SIG-M5 (cell line): ENCODE measurements around the gene CCSER1.

Source experiments
- DNase-seq: peaks from one replicate; lab custom pipeline; 2025; lab: John Stamatoyannopoulos, UW

The CCSER1 gene

DNA sequence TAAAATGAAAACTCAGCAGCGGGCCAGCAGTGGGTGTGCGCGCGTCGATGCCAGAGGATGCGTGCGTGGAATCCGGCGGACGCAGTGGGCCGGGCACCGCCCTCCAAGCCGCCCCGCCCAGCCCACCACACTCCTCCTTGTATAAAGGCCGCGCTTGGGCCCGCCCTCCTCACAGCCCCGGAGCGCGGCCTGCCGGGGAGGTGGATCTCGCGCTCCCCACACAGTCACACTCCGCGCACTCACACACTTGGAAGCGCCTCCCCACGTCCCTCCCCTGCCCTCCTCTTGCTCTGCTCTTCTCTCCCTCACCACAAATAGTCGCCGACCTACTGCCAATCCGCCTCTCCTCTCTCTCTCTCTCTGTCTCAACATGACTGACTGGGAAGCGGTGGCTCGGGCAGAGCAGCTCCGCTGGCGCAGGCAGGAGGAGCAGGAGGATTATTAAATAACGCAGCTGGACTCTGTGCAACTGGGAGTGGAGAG lies at the start of gene CCSER1:
TSS of gene CCSER1 (plus strand) at position 172 of the 483 bp plus-strand sequence.
- no peak for DNase-seq

DNA sequence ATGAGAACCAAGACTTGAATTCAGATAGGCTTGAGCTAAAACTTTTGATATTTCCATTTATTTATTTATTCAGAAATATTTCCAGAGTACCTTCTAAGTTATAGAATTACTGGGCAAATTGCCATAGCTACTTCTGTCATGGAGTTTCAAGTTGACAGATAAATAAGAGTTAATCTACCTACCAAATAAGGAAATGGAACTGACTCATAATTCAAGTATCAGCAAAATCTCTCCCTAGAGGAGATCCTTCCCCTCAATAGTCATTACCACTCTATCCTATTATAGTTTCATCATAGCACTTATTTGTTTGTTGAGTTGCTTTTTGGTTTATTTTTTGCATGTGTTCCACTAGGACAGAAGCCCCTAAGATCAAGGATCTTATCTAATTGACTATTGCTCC lies 48.8 kb upstream of the CCSER1 start:
- DNase-seq: no peak

DNA sequence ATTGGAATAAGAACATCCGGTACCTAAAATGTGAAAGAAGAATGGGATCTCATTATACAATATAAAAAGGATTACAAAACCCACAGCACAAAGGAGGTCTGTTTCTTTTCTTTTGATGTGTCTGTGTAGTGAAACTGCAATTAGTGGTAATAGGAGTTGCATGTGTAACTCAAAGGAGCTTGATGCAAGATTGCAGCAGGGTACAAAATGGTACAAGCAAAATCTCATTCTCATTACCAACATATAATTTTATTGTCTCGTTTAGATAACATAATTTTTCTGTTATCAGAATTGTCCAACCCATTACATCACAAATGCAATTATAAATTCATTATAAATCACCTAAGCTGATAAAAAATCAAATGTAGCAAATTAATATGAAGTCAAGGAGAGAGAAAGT lies 47.1 kb upstream of the CCSER1 start:
- no peak for DNase-seq

DNA sequence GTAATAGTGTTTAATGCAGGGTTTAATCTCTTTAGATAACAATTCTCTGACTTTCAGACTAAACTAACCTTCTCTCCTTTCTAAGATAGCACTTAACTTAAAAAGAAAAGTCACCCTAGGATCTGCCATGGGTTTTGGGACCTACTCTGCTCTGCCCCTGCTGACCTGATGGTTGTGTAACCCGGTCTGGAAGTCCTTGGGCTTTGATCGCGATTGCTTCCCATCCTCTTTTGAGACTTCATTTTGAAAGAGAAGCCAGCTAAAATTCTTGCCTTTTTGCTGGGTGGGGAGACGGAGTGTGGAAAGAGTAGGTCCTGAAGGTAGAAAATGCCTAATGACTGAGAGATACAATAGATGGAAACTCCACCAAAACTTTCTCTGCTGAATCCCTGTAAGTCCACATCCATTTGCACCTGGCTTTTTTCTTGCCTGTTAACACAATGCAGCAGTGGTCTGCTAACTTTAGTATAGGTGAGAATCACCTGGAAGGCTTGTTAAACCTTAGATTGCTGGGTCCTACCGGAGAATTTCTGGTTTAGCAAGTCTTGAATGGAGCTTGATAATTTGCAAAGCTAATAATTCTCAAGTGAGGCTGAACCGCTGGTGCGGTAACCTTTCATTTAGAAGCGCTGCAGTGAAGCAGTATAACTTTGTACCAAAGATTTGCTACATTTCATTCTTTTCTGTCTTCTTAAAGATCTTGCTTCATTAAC lies 45.6 kb upstream of the CCSER1 start:
- no peak for DNase-seq

DNA sequence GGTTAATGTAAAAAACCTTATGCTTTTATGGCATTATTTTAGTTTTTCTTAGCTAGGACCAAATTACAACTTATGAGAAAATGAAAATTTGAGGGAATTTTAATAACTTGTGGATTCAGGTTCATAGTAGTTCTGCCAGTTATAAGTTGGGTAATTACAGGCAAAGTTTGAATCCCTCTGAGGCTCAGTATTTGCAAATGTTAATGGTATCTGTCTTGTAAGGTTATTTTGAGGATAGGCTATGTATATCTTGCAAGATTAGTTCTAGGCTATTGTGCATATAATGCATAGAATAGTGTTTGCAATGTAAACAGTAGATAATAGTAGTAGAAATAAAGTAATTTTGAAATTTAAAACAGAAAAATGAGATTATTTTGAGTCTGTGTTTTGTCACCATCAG lies 44.7 kb upstream of the CCSER1 start:
- DNase-seq: no peak

DNA sequence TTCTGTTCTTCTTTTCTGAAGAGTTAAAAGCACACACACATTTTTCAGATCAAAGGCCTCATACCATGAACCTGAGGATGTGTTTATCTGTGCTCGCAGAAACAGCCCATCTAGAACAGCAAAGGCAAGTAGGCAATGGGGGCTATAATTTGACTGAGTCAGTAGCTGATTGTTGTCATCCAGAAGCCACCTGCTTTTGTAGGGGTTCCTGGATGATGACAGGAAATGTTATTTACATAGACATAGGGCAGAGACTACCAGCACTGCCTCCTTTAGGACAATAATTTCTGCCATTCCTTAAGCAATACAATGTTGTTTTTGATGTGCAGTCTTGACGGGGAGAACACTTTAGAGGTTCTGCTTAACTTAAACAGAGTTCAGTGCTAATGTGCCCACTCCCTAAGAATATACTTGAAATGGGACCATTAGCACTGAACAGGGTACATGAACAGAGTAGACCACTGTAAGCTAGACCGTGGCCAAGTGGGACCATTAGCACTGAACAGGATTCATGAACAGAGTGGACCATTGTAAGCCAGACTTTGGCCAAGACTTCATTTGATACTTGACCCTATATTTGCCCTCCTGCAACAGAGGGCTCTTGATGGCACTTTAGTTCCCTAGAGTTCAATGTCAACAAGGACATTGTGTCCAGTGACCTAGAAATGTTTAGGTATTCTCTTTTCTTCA lies 42.8 kb upstream of the CCSER1 start:
- DNase-seq: no peak

DNA sequence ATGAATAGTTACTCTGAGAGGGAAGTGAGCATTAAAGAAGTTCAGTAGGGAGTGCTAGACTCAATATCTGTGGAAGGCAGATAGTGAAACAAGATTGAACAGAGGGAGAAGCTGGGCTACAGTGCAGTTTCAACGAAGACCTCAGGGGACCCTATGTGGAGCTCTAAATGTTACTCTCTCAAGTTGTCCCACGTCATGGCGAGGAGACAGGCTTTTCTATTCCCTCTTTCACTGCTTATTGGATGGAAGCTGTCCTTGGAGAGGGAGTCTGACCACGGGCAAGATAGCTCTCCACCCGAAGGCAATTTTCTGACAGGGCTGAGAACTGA lies 42.3 kb upstream of the CCSER1 start:
- DNase-seq: no peak

DNA sequence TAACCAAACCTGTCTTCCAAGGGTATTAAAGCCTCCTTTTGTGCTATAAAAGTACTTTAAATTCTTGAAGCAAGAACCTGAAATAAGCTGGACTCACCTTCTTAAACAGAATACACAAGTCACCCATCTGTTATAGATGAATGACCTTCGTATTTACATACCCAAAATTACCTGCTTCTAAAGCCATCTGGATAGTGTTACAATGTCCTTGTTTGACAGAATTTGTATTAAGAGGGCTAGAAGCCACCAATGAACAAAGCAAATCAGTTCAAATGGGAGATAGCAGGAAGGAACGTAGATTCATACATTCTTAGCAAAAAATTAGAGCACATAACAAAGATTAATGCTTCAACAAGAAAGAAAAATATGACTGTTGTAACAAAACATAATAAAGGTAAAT lies 33.7 kb upstream of the CCSER1 start:
- DNase-seq: no peak

DNA sequence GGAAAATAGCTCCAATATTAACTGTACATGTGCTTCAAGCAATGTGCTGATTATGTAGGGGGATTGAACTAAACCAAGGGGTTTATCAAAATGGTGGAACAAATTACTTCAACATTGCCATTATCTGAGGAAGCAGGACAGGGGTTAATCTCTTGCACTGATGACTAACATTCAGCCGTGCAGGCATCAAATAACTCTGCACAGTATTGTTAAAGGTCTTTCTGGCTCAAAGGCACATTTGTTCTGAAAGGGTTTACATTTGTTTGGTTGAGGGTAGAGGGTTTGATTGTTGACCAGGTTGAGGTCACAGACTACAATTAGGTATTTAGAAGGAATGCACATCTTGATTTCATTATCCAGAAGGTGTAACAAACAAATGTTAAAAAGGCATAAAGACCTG lies 32.2 kb upstream of the CCSER1 start:
- no peak for DNase-seq

DNA sequence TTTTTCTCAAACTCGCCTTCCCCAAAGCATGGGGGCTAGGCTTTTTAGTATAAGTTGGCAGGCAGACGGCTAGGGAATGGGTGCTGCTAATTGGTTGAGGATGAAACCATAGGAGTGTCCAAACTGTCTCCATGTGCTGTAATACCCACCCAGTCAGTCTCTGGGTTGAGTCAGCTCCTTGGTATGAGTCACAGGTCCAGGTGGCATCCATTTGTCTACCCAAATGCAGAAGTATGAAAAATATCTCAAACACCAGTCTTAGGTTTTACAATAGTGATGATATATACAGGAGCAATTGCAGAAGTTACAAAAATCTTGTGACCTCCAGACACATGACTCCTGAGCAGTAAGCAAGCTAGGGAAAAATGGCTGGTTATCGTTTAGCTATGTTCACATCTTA lies 27.4 kb upstream of the CCSER1 start:
- DNase-seq: no peak

DNA sequence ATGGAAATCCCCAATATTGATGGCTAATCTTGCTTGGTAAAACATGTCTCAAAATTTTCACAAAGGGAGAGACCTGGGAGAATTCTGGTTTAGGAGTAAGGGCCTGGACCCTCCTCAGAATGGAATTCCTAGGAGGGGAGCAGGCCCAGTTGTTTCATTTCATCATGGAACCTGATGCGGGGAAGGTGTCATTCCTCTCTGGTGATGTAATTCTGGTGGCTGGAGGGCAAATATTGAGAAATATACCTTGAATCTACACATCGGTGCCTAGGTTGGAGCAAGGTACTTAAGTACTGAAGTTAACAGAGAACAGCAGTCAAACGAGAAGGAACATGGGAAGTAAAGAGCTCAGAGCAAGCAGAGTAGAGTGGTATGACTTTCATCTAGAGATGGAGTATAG lies 23.2 kb upstream of the CCSER1 start:
- no peak for DNase-seq

DNA sequence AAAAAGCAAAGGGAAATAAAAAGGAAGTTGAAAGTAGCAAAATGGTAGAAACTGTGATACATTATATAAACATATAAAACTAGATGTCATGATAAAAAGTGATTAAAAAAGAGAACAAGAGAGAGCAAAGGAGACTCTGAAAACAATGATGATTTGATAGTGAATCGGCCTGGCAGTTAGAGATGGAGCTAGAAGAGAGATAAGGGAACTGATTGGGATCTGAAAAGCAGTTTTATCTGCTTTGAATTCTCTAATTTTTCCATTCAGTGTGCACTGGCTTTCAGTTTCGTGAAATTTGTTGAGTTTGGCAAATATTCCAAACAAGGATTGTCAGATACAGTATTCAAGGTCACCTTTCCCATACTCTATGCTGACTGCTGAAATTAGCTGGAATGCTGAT lies 21.9 kb upstream of the CCSER1 start:
- no peak for DNase-seq

DNA sequence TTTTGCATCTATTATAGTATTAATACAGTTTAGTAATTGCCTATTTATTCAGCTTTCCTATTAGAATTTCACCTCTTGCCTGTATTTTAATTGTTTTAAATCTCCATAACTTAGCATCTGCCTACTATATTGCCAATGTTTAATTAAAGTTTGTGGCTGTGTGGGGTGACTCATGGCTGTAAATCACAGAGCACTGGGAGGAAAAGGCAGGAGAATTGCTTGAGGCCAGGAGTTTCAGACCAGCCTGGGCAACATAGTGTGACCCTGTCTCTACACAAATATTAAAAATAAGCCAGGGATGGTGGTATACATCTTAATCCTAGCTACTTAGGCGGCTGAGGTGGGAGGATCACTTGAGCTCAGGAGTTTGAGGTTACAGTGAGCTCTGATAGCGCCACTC lies 14.5 kb upstream of the CCSER1 start:
- no peak for DNase-seq

DNA sequence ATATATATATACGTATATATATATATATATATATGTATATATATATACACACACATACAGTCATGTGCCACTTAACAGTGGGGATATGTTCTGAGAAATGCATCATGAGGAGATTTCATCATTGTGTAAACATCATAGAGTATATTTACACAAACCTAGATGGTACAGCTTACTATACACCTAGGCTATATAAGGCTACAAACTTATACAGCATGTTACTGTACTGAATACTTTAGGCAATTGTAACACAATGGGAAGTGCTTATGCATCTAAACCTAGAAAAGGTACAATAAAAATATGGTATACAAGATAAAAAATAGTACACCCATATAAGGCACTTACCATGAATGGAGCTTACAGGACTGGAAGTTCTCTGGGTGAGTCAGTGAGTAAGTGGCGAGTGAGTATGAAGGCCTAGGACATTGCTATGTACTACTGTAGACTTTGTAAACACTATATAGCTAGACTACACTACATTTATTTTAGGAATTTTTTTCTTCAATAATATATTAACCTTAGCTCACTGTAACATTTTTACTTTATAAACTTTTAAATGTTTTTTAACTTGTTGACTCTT lies 13.2 kb upstream of the CCSER1 start:
- DNase-seq: no peak

DNA sequence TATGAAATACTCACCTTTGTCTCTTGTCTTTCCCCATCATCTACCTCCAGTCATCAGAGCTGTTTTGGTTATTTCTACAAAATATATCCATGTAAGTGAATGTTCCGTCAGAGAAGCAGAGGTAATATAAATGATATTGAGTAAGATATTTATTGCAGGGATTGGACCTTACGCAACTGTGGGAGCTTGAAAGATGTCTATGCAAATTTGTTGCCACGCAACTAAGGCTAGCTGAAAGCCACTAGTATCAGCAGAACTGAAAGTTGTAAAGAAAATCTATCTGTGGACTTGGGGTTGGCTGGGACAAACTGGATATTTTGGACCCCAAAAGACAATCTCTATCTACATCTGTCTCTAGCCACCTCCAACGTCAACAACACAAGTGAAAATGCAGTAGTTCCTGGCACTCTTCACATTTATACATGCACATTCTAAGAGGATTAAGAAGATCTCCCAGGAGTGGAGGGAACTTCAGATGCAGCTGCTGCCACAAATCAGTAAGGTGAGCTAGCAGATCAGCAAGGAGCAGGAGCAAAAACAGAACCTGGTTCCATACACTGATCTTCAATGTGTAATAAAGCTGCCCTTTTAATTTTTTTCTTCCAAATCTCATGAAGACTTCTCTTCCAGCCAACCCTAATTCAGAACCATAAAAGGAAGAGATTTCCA lies 8.5 kb upstream of the CCSER1 start:
- DNase-seq: no peak

DNA sequence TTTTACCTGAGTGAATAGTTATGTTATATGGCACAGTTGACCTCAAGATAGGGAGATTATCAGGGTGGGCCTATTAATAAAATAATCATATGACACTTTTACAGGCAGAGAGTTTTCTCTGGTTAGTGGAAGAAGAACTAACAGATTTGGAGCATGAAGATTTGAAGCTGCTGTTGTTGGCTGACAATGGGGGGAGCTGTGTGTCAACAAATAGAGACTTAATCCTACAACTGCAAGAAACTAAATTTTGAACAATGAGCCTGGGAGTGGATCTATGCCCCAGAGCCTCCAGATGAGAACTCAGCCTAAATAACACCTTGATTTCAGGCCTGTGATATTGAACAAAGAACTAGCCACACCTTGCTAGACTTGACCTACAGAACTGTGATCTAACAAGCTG lies 7.2 kb upstream of the CCSER1 start:
- no peak for DNase-seq

DNA sequence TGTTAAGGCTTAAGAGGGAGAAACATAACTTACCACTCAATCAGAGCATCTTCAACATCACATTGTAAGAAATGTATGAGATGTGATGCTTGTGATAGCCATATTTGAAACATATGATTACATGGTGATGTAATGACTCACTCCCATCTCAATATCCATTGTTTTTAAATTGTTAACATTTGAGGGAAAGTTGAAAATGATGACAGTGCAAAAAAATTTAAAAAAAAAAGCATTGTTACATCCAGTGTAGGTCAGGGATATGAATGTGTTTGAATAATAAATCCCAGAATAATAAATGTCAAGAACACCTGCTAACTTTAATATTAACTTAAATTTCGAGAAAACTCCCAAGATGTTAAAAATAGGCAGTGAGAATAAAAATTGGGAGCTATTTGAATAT lies 6.4 kb upstream of the CCSER1 start:
- no peak for DNase-seq

DNA sequence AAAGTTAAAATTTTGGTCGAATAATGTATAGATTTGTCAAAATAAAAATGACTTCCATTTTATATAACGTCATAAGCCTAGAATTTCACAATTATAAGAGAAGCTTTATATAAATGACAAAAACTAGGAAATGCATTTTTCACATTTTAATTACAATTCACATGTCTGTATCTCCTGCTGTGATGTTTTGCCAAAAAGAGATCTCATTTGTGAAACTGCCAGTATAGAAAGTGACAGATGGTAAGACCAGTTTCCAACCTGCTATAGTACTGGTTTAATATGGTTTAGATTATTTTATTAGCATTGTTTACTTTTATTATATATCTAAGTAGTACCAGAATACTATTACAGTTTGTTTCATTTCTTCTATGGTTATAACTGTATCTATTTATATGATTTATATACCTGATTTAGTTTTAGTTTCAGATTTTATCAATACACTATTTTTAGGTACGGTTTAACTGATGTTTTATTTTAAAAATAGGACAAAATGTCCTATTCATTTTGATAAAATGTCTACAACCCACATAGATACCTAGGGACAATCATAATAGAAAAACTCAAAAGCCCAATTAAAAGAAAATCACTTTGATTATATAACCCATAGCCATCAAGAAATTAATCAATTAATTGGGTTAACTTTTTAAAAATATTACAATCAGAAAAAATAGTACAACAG lies 5.4 kb upstream of the CCSER1 start:
- DNase-seq: no peak

DNA sequence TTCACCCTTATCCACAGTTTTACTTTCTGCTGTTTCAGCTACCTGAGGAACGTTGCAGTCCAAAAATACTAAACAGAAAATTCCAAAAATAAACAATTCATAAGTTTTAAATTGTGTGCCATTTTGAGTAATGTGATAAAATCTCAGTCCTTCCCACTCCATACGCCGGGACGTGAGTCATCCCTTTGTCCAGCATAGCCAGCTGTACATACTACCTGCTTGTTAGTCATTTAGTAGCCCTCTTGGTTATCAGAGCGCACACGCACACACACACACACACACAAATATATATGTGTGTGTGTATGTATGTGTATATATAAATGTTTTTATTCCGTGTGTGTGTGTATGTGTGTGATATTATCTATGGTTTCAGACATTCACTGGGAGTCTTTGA lies 4.8 kb upstream of the CCSER1 start:
- no peak for DNase-seq

DNA sequence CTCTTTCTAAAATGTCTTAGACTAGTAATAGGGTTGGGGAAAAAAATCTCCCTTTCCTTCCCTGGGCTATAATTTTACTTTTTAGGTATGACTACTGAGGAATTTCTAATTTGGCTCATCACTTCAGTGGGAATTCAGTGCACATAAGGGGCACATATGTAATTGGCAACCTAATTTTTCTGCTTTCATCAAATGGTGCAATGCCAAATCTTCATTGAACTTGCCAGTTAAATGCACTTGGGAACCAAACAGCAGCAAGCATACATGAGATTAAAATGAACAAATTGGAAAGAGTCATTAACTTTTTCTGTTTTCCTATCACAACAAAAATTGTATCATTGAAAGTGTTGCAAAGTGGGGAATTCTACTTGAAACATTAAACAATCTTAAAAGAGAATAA lies 2.9 kb upstream of the CCSER1 start:
- DNase-seq: no peak

DNA sequence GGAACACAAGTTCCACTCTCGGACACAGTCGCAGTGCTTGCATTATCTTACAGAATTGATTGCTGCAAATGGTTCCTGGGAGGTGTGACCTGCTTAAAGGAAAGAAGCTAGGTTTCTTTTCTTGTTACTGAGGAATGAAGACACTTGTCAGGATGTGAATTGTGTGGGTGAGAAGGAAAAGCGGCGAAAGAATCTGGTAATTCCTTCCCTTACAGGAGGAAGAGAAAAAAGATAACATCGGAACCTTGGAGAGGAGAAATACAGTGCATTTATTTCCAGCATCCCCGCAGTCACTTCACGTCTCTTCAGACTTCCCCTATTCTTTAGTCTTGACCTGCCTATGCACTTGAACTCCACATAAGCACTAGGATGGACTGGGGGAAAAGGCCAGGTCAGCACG lies 389 bp upstream of the CCSER1 start:
- no peak for DNase-seq

DNA sequence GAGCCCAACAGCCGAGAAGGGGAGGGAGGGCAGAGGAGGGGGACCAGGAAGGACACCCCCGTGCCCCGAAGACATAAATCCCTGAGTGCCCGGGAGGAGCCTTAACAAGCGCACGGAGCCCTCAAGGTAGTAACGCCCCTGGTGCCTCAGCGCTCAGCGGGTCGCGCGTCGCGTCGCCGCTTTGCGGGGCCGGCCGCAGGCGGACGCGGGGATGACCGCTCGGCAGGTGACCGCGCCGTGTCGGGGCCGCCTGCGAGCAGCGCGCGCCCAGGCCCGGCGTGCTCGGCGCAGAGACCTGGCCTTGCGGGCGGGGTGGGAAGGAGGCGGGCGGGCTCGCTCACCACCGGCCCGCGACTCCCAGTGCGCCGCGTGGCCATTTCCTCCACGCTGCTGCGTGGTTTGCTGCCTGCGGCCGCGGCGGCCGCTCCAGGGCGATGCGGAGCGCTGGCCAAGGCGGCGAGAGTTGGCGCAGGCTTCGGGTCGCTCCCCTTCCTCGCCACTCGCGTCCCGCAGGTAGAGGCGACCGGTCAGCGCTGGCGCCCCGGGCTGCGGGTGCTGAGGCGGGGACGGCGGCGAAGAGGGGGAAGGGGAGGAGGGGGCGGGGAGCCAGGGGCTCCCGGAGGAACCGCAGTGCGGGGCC lies 632 bp downstream of the CCSER1 start:
- DNase-seq: no peak
